ENCODE data around the gene C1orf74. TPM values are rescaled to one million over a fixed set of nuclear protein-coding genes. Genes with fewer than 3 reads are reported as not detected.

Gene C1orf74
- total RNA-seq, 2 donors from 2014 or later = 5.0 to 6.8 TPM

DNA sequence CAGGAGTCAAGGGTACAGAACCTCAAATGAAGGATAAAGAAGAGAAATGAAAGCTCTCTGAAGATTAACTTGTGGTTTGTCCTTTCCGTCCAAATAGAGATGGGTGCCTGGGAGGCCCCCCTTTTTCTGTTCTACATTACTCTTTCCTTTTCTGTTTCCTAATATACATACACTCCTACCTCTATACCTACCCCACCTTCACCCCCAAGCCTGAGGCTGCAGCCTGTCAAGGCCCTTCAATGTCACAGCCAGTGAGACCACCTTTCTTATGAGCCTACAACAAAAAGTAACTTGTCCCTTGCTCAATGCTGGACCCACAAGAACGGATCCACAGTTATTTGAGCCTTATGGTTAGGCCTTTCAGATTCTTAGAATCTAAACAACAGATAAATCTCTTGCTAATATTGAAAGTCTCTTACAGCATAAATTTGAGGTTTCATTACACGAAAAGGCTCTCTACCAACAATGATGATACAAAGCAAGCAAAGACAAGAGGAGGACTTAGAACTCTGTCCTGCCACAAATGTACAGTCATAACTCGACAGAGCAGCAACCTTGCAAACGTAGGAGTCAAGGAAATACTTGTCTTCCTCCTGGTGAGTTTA, 32.6 kb downstream of the C1orf74 start:
- H3K4me1 ChIP-seq (replicated peaks) = no peaks in the 10 kb centered on the region
- TF ChIP-seq, protein P1, sequence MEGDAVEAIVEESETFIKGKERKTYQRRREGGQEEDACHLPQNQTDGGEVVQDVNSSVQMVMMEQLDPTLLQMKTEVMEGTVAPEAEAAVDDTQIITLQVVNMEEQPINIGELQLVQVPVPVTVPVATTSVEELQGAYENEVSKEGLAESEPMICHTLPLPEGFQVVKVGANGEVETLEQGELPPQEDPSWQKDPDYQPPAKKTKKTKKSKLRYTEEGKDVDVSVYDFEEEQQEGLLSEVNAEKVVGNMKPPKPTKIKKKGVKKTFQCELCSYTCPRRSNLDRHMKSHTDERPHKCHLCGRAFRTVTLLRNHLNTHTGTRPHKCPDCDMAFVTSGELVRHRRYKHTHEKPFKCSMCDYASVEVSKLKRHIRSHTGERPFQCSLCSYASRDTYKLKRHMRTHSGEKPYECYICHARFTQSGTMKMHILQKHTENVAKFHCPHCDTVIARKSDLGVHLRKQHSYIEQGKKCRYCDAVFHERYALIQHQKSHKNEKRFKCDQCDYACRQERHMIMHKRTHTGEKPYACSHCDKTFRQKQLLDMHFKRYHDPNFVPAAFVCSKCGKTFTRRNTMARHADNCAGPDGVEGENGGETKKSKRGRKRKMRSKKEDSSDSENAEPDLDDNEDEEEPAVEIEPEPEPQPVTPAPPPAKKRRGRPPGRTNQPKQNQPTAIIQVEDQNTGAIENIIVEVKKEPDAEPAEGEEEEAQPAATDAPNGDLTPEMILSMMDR (IDR thresholded peaks at IDR 0.05) = no peak
- TF ChIP-seq POLR2A (IDR thresholded peaks at IDR 0.05) (no peak), POLR2AphosphoS5 (IDR thresholded peaks at IDR 0.05) (no peak)
- 76% methylated on average over 5 of the region's 5 CpGs for WGBS
- H3K9me3 ChIP-seq = no peaks in the 10 kb centered on the region
- no peak overlapping the region for H3K4me3 ChIP-seq
- no peak overlapping the region for H3K27ac ChIP-seq
- no peak for DNase-seq (ENCODE audit: low spot score)
- H3K36me3 ChIP-seq = no peaks in the 10 kb centered on the region
- intact Hi-C loops (cut with DNase I) = no loop called here
- H3K27me3 ChIP-seq (replicated peaks; ENCODE audit: insufficient read depth) = no peaks in the 10 kb centered on the region

DNA sequence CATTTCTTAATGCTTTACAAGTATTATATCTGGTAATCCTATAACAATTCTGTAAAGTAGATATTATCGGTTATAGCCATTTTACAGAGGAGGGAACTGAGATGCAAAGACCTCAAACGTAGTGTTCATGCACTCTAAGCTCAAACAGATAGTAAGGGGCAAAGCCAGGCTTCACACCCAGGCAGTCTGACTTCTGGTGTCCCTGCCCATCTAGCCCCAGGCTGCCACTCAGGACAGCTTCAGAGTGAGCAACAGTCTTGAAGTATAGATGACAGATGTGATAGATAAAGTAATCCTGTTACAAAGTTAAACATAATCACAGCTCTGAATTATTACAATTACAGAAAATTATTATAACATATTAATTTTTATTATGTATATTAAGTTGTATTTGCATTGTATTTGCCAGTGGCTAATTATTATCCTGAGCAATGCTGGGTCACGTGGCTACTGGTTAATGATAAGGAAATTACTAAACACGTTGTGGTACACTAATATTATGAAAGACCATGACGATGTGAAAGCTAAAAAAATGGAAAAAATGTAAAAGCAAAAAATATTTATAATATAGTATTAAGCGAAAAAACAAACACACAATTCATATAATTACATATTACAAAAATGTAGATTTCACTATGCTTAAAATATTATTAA, 34.6 kb downstream of the C1orf74 start:
- Histone ChIP-seq H3K4me3 (no peak overlapping the region), H3K4me1 (replicated peaks) (peaks cover 5% of the 10 kb centered on the region), H3K27ac (no peak overlapping the region), H3K9me3 (no peaks in the 10 kb centered on the region), H3K27me3 (replicated peaks; ENCODE audit: insufficient read depth) (no peaks in the 10 kb centered on the region), H3K36me3 (no peaks in the 10 kb centered on the region)
- no peak for DNase-seq (ENCODE audit: low spot score)
- 74% methylated on average over 6 of the region's 6 CpGs for WGBS
- TF ChIP-seq POLR2A (IDR thresholded peaks at IDR 0.05) (no peak), POLR2AphosphoS5 (IDR thresholded peaks at IDR 0.05) (no peak)
- TF ChIP-seq, protein P1 (IDR thresholded peaks at IDR 0.05) = no peak
- intact Hi-C loops (cut with DNase I) = loop anchor here (5.0 kb wide), 1 partner anchor 172 kb away; no protein-coding TSS in a partner anchor

DNA sequence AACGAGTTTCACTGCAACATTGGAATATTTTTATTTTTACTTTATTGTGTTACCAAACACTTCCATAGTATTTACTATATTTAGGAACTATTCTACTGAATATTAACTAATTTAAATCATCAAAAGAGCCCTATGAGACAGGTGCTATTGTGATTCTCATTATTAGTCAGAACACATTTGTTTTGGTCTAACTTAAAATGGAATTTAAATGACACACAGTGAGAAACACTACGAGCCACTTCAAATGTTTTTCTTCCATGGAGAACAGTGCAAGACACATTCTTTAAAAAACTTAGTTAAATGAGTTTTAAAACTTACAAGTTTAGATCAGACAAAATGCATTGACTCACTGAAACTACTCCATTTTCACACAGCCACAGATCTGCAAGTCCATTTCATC, 35.2 kb downstream of the C1orf74 start:
- no peak for DNase-seq (ENCODE audit: low spot score)
- intact Hi-C loops (cut with DNase I) = loop anchor here (5.0 kb wide), 1 partner anchor 172 kb away; no protein-coding TSS in a partner anchor

DNA sequence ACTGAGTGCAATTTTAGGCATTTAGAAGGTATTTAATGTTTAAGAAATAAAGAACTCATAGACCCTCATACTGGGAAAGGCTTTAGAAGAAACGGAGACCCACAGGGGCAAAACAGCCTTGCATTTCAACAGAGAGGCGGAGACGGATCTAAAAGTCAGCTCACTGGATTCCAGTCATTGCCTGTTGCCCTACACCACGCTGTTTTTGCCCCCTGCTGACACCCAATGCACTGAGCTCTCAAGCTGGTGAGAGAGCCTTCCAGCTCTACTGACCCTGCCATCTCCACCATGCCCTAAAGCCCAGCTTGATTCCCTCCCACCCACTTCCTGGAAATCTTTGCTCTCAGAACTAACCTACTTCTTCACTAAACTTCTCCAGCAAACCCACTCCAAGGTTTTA, 35.7 kb downstream of the C1orf74 start:
- 81% methylated on average over 4 of the region's 4 CpGs for WGBS
- Histone ChIP-seq H3K4me1 (replicated peaks) (peaks cover 5% of the 10 kb centered on the region), H3K27me3 (replicated peaks; ENCODE audit: insufficient read depth) (no peaks in the 10 kb centered on the region), H3K4me3 (no peak overlapping the region), H3K27ac (no peak overlapping the region), H3K36me3 (no peaks in the 10 kb centered on the region), H3K9me3 (no peaks in the 10 kb centered on the region)
- DNase-seq (ENCODE audit: low spot score) = no peak
- intact Hi-C loops (cut with DNase I) = loop anchor here (5.0 kb wide), 1 partner anchor 171 kb away; no protein-coding TSS in a partner anchor
- TF ChIP-seq, protein P1 (IDR thresholded peaks at IDR 0.05) = no peak
- TF ChIP-seq POLR2A (IDR thresholded peaks at IDR 0.05) (no peak), POLR2AphosphoS5 (IDR thresholded peaks at IDR 0.05) (no peak)

More for the DNA sequence above, 35.2 kb downstream of the C1orf74 start:
- Histone ChIP-seq H3K27me3 (replicated peaks; ENCODE audit: insufficient read depth) (no peaks in the 10 kb centered on the region), H3K4me3 (no peak overlapping the region), H3K9me3 (no peaks in the 10 kb centered on the region), H3K27ac (no peak overlapping the region), H3K36me3 (no peaks in the 10 kb centered on the region), H3K4me1 (replicated peaks) (peaks cover 5% of the 10 kb centered on the region)
- TF ChIP-seq, protein P1 (IDR thresholded peaks at IDR 0.05) = no peak
- TF ChIP-seq POLR2A (IDR thresholded peaks at IDR 0.05) (no peak), POLR2AphosphoS5 (IDR thresholded peaks at IDR 0.05) (no peak)
- 78% methylated on average over 2 of the region's 2 CpGs for WGBS

Measured in prostate gland (tissue), 2 donors.